GM12865 (cell line): ENCODE results near the gene MAGI2.
"Not testable (repeated sequence)": the region's sequence is repeated elsewhere in the genome, so short reads cannot be mapped to it uniquely, and the experiment has no call there.

Source experiments
- DNase-seq: peaks from one replicate; pipeline ENCODE4 v3.0.0; 2010; ENCODE audit warnings: low read depth
- H3K4me3 ChIP-seq: 2 replicates; pipeline ENCODE4 v1.5.1; 2011; ENCODE audit warnings: mild to moderate bottlenecking, low read depth, low read length, control low read depth
- TF ChIP-seq, protein P1 (sequence below): IDR thresholded peaks from 2 replicates; pipeline ENCODE4 v1.5.1; 2011; ENCODE audit warnings: low read length, control low read depth, low read depth, inconsistent platforms; ENCODE audit not compliant: insufficient read depth; ENCODE audit errors: missing control alignments

Gene MAGI2

DNA sequence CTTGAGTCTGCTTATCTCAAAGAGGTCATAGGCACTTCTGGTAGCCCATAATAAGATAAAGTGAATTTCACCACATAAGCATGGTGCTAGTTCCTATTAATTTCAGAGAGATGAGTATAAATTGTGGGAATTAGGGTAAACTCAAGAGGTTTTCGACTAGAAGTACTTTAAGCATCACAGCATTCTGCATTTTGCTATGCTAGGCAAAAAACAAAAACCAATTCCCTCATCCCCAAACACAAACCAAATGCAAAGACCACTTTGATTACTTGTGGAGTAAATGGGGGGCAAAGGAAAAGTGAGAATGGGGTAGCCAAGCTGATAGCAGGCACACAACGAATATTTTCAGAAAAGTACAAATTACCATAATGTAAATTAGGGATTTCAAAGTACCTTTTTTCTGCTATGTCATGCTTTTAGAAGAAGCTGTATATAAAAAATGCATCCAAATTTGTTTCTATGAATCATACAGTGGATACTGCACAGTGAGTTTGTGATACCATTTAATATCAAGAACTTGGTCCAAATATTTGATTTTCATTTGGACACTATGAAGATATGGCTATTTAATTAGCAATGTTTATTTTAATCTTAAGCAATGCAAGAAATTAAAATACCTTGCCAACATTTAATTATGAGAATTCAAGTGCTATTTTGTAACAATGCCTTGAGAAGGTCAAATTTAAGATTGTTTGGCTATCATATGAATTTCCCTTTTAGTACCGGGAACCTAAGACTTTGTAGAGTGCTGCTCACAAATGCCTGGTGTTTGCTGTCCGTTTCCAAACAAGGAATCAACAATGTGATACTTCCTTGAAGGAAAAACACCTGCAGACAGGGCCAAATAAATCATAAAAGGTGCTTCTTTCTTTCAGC is 1199.4 kb downstream of the MAGI2 start:
- DNase-seq, result no peak
- TF ChIP-seq, protein P1, sequence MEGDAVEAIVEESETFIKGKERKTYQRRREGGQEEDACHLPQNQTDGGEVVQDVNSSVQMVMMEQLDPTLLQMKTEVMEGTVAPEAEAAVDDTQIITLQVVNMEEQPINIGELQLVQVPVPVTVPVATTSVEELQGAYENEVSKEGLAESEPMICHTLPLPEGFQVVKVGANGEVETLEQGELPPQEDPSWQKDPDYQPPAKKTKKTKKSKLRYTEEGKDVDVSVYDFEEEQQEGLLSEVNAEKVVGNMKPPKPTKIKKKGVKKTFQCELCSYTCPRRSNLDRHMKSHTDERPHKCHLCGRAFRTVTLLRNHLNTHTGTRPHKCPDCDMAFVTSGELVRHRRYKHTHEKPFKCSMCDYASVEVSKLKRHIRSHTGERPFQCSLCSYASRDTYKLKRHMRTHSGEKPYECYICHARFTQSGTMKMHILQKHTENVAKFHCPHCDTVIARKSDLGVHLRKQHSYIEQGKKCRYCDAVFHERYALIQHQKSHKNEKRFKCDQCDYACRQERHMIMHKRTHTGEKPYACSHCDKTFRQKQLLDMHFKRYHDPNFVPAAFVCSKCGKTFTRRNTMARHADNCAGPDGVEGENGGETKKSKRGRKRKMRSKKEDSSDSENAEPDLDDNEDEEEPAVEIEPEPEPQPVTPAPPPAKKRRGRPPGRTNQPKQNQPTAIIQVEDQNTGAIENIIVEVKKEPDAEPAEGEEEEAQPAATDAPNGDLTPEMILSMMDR, result no peak

DNA sequence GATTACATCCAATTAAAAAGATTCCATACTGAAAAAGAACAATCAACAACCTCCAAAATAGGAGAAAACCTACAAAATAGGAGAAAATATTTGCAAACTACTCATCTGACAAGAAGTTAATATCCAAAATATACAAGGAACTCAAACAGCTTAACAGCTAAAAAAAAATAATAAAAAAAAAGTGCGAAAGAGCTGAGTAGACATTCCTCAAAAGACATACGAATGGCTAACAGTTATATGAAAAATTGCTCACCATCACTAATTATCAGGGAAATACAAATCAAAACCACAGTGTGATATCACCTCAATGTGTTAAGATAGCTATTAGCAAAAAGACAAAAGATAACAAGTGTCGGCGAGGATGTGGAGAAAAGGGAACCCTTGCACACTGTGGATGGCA is 1204.6 kb downstream of the MAGI2 start:
- DNase-seq, result no peak
- no peak overlapping the region for H3K4me3 ChIP-seq
- TF ChIP-seq, protein P1, result no peak

More for the DNA sequence above, 1199.4 kb downstream of the MAGI2 start:
- H3K4me3 ChIP-seq, result no peak overlapping the region

DNA sequence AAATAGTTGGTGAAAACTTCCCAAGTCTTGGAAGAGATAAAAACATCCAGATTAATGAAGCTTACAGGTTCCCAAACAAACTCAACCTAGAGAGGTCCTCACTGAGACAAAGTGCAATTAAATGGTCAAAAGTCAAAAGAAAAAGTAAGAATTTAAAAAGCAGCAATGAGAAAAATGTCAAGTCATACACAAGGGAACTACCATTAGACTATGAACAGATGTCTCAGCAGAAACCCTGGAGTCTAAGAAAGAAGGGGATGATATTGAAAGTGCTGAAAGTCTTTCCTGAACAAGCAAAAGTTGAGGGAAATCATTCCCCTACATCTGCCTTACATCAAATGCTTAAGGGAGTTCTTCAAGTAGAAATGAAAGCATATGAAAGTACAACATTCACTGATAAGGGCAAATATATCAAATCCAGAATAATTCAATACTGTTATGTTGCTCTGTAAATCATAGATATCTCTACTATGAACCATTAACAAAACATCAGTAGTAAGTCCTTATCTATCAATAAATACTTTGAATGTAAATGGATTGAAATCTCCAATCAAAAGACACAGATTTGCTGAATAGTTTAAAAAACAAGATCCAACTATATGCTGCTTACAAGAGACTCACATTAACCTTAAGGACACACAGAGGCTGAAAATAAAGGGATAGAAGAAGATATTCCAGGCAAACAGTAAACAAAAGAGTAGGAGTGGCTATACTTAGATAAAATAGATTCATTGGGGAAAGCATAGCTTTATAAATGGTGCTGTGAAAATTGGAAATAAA is 1205.4 kb downstream of the MAGI2 start:
- TF ChIP-seq, protein P1, result no peak
- no peak overlapping the region for H3K4me3 ChIP-seq
- no peak for DNase-seq

DNA sequence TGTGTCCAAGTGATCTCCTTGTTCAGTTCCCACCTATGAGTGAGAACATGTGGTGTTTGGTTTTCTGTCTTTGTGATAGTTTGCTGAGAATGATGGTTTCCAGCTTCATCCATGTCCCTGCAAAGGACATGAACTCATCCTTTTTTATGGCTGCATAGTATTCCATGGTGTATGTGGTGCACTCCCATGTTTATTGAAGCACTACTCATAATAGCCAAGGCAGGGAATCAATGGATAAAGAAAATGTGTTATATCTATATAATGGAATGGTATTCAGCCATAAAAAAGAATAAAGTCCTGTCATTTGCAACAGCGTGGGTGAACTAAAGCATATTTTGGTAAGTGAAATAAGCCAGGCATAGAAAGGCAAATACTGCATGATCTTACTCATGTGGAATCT is 1213.3 kb downstream of the MAGI2 start:
- not testable (repeated sequence) for DNase-seq, H3K4me3 ChIP-seq

DNA sequence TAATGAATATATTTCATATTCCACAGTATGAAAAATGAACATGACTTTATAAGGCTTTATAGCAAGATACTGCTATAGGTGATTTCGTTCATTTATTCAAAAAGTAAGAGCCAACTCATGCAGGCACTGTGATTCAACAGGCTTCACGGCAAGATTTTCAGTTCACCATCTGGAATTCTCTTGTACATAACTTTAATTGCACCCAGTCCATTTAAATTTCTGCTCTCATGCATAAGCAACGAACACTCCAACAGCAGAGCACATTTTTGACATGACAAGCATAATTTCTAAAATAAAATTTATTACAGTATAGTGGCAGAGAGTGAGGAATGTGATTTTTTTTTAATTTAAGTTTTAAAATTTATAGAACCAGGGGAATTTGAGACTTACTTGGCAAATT is 1218.8 kb downstream of the MAGI2 start:
- no peak overlapping the region for H3K4me3 ChIP-seq
- TF ChIP-seq, protein P1, result no peak
- DNase-seq, result no peak

DNA sequence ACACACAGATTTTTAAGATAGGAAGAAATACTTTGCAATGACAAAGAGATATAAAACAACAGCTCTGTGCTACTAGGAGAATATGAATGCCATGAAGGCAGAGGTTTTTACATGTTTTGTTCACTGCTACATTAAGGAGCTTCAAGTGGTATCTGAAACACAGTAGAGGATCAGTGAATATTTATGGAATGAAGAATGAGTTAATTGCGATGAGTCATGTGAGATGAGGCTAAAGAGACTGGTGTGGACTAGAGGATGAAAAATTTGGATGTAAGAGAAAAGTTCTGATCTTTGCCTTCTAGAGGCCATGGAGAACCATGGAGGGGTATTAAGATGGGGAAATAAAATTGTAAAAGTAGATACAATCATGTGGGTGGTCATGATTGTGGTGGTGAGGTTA is 1220.7 kb downstream of the MAGI2 start:
- no peak for DNase-seq
- H3K4me3 ChIP-seq, result no peak overlapping the region
- TF ChIP-seq, protein P1, result no peak

DNA sequence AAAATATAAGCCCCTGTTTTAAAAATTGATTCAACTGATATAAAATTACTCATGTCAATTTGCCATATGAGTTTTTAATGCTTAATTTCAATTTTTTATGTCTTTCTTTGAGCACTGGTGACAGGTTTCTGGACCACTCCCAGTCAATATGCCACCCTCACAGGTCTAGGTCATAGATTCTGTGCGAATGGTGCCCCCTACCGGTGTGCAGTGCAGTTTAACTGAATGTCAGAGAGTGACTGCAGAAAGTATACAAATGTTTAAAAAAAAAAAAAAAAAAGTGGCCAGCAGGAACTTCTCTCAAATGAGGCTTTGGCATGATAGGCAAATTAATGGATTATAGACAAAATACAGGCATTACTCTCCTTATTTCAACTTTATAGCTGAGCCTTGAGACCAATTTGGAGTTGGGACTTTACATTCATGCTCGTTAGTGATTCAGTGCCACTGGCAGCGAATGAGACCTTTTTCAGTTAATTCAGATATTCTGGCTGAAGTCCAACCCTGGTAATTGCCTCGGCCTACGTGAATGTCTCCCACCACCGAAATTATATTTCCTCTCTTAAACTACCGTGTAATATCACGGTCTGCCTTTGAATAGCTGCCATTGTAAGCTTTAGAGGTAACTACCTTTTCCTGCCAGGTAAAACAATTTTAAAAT is 1227.3 kb downstream of the MAGI2 start:
- TF ChIP-seq, protein P1, result peak; percentile 25
- peak; percentile 50 for DNase-seq

More for the DNA sequence above, 1227.3 kb downstream of the MAGI2 start:
- no peak overlapping the region for H3K4me3 ChIP-seq
